HG03280 (cell line): ENCODE data around the gene MME.
A peak's percentile ranks its signal among the peaks of the same experiment; 100 is the strongest.
"Not testable (repeated sequence)": the region's sequence is repeated elsewhere in the genome, so short reads cannot be mapped to it uniquely, and the experiment has no call there.

Source experiments
- ATAC-seq: cut with Tn5 transposase; IDR thresholded peaks from one replicate; pipeline ENCODE4 v1.9.1; 2021; ENCODE audit warnings: mild to moderate bottlenecking, moderate library complexity; ENCODE audit not compliant: unreplicated experiment

MME gene

DNA sequence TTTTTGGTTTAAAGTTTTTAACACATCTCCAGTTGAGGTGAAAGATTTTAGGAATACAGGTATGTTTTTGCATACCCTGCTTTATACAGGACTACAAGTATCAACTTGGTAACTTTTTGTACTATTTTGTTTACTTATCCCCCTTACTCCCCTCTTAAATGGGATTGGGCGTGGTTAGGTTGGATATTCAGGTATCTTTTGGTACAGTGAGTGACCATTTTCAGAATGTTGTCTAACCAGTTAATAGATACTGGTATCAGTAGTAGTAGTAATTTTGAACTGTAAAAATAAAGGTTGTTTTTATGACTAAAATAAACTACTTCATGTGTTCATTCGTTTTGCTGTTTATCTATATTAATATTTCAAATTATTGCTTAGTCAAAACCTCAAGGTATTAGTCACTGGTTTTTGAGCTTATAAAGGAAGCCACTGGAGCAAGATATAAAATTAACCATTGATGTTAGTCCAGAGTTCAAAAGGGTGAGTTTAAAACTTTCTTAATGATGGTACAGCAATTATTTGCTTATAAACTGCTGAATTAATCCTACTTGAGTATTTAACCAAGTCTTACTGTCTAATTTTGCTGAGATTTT is 3.3 kb downstream of the MME start:
- ATAC-seq = no peak

DNA sequence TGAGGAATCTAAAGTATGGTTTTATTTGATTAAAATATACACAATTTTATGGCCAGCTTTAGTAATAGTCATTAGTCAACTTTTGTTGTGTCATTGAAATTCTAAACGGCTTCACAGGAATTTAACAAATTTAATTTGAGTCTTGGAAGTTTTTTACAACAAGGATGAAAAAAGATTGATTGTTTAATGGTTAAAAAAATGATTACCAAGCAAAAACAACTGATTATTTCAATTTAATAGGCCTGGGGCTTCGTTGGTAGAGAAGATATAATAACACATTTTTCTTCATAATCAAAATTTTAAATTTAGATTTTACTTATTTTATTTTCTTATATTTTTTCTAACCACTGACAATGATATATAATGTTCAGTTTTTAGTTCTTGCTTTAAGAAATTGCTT is 4.4 kb downstream of the MME start:
- ATAC-seq = no peak

DNA sequence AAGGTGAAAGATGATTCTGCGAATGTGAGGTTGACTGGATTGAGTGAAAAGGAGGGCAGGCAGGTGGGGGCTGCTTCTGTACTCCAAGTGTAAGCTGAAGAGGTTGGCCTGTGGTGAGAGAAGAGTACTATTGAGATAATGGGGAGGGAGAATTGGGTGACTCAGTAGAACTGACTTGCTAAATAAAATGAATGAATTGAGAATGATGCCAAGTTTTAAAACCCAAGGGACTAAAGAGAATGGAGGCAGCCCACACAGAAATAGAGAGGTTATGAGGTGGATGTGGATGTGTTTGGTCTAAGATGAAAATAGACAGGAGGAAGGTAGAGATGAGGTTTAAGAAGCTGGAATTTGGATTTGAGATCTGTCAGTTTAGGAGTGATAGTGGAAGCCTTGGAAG is 5.9 kb downstream of the MME start:
- no peak for ATAC-seq

DNA sequence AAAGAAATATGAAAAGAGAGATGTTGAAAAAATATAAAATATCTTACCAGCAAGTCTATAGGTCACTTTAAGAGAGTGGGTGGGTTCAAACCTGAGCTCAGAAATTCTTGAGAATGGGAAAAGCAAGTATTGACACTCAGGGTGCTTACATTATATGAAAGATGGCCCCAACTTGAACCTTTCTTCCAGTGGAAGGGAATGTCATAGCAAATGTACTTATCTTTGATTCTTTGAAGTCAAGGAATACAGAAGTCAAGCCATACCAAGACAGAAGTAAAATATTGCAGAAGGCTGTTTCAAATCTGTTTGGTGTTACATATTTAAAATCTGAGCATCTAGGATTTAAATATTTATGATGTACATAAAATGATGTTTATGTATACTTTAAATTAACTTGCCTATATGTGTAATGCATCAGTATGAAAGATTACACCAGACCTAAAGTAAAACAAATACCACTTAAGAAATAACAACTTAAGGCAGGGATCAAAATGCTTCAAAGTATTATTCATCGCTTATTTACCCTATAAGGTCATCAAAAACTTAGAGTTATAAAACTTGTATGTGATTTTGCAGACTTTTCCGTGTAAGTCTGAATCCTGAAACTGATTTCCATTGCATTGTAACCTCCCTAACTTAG is 8.7 kb downstream of the MME start:
- ATAC-seq = no peak

DNA sequence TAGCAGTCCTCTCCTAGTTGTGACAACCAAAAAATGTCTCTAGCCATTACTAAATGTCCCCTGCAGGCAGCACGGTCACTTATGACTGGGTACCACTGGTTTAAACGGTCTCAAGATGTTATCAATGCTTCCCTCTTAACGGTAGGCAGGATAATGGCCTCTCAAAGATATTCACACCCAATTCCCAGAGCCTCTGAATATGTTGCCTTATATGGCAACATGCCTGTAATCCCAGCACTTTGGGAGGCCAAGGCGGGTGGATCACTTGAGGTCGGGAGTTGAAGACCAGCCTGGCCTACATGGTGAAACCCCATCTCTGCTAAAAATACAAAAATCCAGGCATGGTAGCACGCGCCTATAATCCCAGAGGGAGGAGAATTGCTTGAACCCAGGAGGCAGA is 9.4 kb downstream of the MME start:
- no peak for ATAC-seq

GRCh38 chr3:155093261-155093660 is 13.1 kb downstream of the MME start:
- no peak for ATAC-seq

DNA sequence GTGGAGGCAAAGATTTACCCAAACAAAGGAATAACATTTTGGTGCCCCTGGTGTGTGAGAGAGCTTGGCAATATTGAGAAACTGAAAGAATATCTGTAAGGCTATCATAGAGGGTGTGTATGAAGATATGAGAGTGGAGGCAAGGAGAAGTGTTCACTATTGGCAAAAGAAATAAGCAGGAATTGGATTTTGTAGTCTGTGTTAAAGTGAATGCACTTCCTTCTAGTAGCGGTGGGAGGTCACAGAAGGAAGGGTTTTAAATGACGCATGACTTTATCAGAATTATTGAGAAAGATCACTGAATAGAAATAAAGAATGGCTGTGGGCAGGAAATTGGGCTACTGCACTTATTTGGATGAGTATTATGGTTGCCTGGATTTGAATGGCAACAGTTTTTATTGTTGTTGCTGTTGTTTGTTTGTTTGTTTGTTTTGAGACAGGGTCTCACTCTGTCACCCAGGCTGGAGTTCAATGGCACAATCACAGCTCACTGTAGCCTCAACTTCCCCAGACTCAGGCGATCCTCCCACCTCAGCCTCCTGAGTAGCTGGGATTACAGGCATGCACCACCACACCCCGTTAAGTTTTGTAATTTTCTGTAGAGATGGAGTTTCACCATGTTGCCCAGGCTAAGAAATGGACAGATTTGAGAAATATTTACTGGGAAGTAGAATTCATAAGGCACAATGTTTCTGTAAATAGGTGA is 16.3 kb downstream of the MME start:
- ATAC-seq = no peak

DNA sequence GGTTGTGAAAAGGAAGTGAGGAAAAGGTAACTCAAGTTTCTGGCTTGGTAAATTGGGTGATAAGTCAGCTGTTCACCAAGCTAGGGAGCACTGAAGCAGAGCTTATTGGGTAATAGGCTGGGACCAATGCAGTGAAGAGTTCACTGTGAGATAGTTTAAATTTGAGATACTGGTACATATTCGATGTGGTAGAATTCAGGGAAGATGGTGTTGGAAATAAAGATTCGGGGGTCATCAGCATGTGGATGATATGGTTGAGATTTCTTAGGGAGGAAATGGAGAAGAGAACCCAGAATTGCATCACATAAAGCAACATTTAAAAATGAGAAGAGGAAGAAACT is 16.9 kb downstream of the MME start:
- ATAC-seq = no peak

GRCh38 chr3:155101398-155101797 is 21.3 kb downstream of the MME start:
- no peak for ATAC-seq

GRCh38 chr3:155102329-155102728 is 22.2 kb downstream of the MME start:
- no peak for ATAC-seq

GRCh38 chr3:155103686-155104085 is 23.6 kb downstream of the MME start:
- ATAC-seq = no peak

DNA sequence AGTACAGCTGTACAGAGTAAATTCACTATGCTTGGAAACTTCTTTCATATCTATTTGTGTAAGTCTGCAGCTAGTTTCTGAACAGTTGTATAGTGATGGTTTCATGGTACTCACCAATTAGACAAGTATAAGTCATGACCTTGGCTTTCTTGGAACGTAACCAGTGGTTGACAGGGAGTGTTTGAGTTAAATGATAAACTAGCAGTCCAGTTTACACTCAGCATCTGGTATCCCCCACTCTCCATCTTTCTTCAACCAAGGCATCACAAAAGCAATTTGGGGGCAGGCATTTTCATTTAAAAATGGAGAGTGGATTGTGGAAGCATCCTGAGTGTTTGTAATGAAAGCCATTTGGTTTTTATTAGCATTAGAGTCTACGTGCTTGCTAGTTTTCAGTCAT is 26.0 kb downstream of the MME start:
- ATAC-seq = no peak

DNA sequence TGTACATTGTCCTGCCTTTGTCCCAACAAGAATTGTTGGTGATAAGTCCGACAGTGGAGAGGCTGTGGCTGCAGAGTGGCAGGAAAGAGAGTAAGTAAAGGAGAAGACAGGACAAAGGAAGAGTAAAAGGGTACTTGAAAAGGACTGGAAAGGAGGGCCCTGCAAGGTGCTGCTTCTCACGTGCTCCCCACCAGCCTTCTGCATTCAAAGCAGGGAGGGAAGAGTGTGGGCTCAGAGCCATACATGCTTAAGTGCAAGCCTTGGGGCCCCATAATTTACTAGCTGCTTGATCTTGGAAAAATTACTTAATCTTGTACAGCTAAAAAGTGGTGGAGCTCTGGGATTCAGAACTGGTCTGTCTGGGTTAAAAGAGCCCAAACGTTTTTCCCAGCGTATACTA is 29.9 kb downstream of the MME start:
- no peak for ATAC-seq

- no peak for ATAC-seq
Observed at GRCh38 chr3:155110996-155111901, 31.1 kb downstream of the MME start.

- no peak for ATAC-seq
Observed at GRCh38 chr3:155111971-155112370, 31.9 kb downstream of the MME start.

GRCh38 chr3:155112661-155113389 is 32.7 kb downstream of the MME start:
- no peak for ATAC-seq

DNA sequence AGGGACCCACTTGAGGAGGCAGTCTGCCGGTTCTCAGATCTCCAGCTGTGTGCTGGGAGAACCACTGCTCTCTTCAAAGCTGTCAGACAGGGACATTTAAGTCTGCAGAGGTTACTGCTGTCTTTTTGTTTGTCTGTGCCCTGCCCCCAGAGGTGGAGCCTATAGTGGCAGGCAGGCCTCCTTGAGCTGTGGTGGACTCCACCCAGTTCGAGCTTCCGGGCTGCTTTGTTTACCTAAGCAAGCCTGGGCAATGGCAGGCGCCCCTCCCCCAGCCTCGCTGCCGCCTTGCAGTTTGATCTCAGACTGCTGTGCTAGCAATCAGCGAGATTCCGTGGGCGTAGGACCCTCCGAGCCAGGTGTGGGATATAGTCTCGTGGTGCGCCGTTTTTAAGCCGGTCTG is 44.6 kb downstream of the MME start:
- ATAC-seq = not testable (repeated sequence)

- no peak for ATAC-seq
Observed at GRCh38 chr3:155129396-155129795, 49.3 kb downstream of the MME start.

DNA sequence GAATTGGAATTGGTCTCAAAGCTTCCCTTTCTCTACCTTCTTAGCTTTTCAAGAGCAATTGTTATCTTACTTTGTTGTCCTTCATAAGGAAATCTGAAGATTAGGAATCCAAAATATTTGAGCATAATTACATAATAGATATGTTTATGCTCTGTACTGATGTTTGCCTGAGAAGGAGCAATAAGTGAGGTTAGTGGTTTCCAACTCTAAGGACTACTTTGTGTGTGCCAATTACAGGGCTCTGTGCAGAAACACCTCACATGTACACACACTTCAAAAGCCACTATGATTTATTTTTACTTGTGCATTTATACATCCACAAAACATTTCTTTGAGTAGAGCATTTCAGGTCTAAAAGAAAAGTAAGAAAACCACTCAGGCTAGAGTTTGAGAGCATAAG is 49.9 kb downstream of the MME start:
- ATAC-seq = no peak

DNA sequence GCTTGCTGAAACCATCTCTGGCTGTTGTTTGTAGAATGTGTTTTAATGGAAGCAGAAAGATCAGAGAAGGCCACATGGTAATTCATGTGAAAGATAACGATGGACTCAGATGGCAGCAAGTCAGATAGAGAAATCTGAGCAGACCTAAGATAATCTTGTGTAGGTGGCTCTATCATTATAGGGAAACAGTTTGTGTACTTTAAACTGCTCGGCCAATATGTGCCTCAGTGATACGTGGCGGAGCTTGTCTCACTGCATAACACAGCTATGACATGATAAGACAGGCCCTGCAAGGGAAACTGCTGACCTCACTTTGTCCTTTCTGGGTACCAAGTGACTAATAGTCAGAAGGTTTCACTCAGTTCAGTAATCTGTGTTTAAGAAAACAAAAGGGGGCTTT is 51.0 kb downstream of the MME start:
- ATAC-seq = peak; percentile 93

GRCh38 chr3:155134311-155134710 is 54.2 kb downstream of the MME start:
- ATAC-seq = not testable (repeated sequence)
